Naive thymus-derived CD4-positive, alpha-beta T cell (primary cell): Measurements from ENCODE around the gene S1PR1. TPM values are rescaled to one million over a fixed set of nuclear protein-coding genes. Genes with fewer than 3 reads are reported as not detected.

Experiments
- ATAC-seq: fragments of 150-1000 bp; cut with Tn5 transposase; 2 replicates; pipeline ENCODE4 v1.10.0; 2021; ENCODE audit warnings: mild to moderate bottlenecking, moderate library complexity
- CTCF ChIA-PET: fragments of 350-600 bp; sonication (Branson Sonifier 250); formaldehyde crosslinking; loops from one replicate; lab custom pipeline; 2021; ENCODE audit warnings: antibody characterized with exemption; lab: Charles Lee
- POLR2A ChIA-PET: fragments of 350-600 bp; sonication (Branson Sonifier 250); formaldehyde crosslinking; loops from one replicate; lab custom pipeline; 2021; ENCODE audit warnings: antibody characterized with exemption, inconsistent platforms; lab: Charles Lee
- DNase-seq, 9 donors: peaks; one replicate each; pipeline versions ENCODE4 v3.0.0 to v3.0.0-alpha.2; 2020 to 2022; ENCODE audit warnings: mixed read lengths in 1 of 9
- H3K27ac ChIP-seq: one replicate; pipeline ENCODE4 v1.7.0; 2013; ENCODE audit warnings: mild to moderate bottlenecking, low read depth, low read length, moderate library complexity
- H3K27me3 ChIP-seq, 2 donors: one replicate each; pipeline ENCODE4 v1.7.0; 2013; ENCODE audit warnings: low read length in 2 of 2, mild to moderate bottlenecking in 2 of 2, moderate library complexity in 2 of 2; ENCODE audit not compliant: control insufficient read depth in 2 of 2, insufficient read depth in 2 of 2
- H3K36me3 ChIP-seq, 3 experiments: 1 replicate in 2 of 3; 2 replicates in 1 of 3; pipeline ENCODE4 v1.7.0; 2013; ENCODE audit warnings: low read length in 3 of 3, mild to moderate bottlenecking in 3 of 3, moderate library complexity in 1 of 3; ENCODE audit not compliant: insufficient read depth in 3 of 3, control insufficient read depth in 2 of 3
- H3K4me1 ChIP-seq, 2 donors: one replicate each; pipeline ENCODE4 v1.7.0; 2013; ENCODE audit warnings: low read length in 2 of 2, mild to moderate bottlenecking in 2 of 2, moderate library complexity in 1 of 2; ENCODE audit not compliant: control insufficient read depth in 2 of 2, insufficient read depth in 2 of 2
- H3K4me3 ChIP-seq: 2 replicates; pipeline ENCODE4 v1.7.0; 2013; ENCODE audit warnings: mild to moderate bottlenecking, low read length
- H3K9me3 ChIP-seq, 3 experiments: 1 replicate in 2 of 3; 2 replicates in 1 of 3; pipeline ENCODE4 v1.7.0; 2013; ENCODE audit warnings: low read length in 3 of 3; ENCODE audit not compliant: control insufficient read depth in 2 of 3
- H3K27ac Mint-ChIP-seq, 9 donors: one replicate each; pipeline ENCODE4 v1.8.0; 2020 to 2022; ENCODE audit warnings: mixed read lengths in 9 of 9, mild to moderate bottlenecking in 8 of 9, moderate library complexity in 5 of 9, inconsistent platforms in 2 of 9
- H3K27me3 Mint-ChIP-seq, 5 donors: one replicate each; pipeline ENCODE4 v1.8.0; 2021 to 2022; ENCODE audit warnings: mixed read lengths in 5 of 5, mild to moderate bottlenecking in 1 of 5
- H3K36me3 Mint-ChIP-seq, 5 donors: one replicate each; pipeline ENCODE4 v1.8.0; 2020 to 2022; ENCODE audit warnings: mixed read lengths in 5 of 5, mild to moderate bottlenecking in 3 of 5, inconsistent platforms in 1 of 5
- H3K4me1 Mint-ChIP-seq, 7 donors: one replicate each; pipeline ENCODE4 v1.8.0; 2020 to 2022; ENCODE audit warnings: mixed read lengths in 7 of 7, mild to moderate bottlenecking in 3 of 7, inconsistent platforms in 1 of 7
- H3K4me3 Mint-ChIP-seq, 10 donors: one replicate each; pipeline ENCODE4 v1.8.0; 2020 to 2022; ENCODE audit warnings: mild to moderate bottlenecking in 10 of 10, mixed read lengths in 10 of 10, moderate library complexity in 6 of 10, inconsistent platforms in 2 of 10
- H3K9me3 Mint-ChIP-seq, 11 donors: one replicate each; pipeline ENCODE4 v1.8.0; 2020 to 2022; ENCODE audit warnings: mixed read lengths in 11 of 11, mild to moderate bottlenecking in 4 of 11, inconsistent platforms in 1 of 11, moderate library complexity in 1 of 11
- intact Hi-C, 2 donors: fragments of 100-400 bp; cut with micrococcal nuclease; formaldehyde crosslinking; loops; one replicate each; pipeline ENCODE4 v1.15.1; 2023
- polyA plus RNA-seq, 2 donors: library from polyadenylated mRNA; unstranded; fragments of 300-500 nt; fragmentation: Illumina TruSeq; gene quantifications; one replicate each; pipeline ENCODE4 v1.2.3, GENCODE V29; 2021
- total RNA-seq, 6 experiments: library from RNA in 5 of 6; stranded (reverse) in 5 of 6; gene quantifications; 1 replicate in 5 of 6; 2 replicates in 1 of 6; pipeline ENCODE4 v1.2.3 and lab custom pipeline; 2021 to 2026

S1PR1 gene
- total and polyA plus RNA-seq, 7 experiments from 2014 or later = 116 to 305 (median 247) TPM

DNA sequence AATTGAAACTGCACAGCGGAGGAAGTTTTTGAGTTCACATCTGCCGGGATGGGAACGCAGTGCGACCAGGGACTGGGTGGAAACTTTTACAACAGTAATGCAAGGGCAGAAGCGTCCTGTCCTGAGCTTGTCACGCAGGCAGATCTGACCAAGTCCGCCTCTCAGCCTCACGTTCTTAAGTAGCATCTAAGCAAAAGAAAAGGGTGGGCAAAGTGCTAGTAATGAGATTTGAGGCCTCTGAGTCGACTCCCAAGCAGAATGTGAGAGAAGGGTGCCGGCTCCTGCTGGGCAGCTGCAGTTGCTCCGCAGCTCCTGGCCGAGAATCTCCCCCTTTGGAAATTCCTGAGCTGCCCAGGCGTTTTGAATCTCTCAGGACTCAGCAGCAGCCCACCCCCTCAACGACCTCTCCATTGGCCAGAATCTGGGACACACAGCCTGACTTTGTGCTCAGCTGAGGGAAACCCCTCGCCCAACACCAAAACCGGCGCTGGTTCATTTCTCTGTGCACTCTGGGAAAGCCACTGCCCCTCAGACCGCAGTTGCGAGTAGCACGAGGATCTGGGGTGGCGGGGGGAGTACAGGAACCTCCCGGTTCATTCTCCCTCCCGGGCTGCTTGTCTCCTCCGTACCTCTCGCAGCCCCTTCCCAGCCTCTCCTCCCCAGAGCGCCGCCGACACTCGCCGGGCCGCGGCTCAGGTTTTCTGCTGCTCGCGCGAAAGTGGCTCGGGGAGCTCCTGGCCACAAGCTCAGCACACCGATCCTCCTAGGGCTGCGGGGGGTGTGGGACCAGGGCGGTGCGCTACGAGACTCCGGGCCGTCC, 913 bp upstream of the S1PR1 start:
- H3K36me3 ChIP-seq = peaks cover 16 to 36% (median 20%) of the 10 kb centered on the region in 3 experiments
- ChIA-PET POLR2A (interaction anchor here (0.8 to 23.6 kb wide), 44 partner anchors 9 to 790 kb away, joined by 3 to 633 read pairs (median 6); no protein-coding TSS in a partner anchor), CTCF (interaction anchor here (0.6 to 3.1 kb wide), 17 partner anchors 9 to 780 kb away, joined by 3 to 24 read pairs (median 4); no protein-coding TSS in a partner anchor)
- Mint-ChIP-seq H3K27ac (peak overlapping the region; percentile 93 to 100 (median 99)), H3K27me3 (peaks cover 0 to 4% (median 0%) of the 10 kb centered on the region in 5 donors), H3K4me1 (peaks cover 39 to 54% (median 51%) of the 10 kb centered on the region in 7 donors), H3K9me3 (peaks cover 0 to 18% (median 2%) of the 10 kb centered on the region in 11 donors), H3K4me3 (peak overlapping the region; percentile 90 to 100 (median 98)), H3K36me3 (peaks cover 23 to 69% (median 26%) of the 10 kb centered on the region in 5 donors)
- peaks cover 18 to 33% of the 10 kb centered on the region in 2 donors for H3K4me1 ChIP-seq
- intact Hi-C loops = loop anchor here (1.0 to 5.0 kb wide), 12 partner anchors 31 to 1199 kb away; partner anchors contain the start of genes CDC14A (in 1 of the 2) and DPH5 (in 1 of the 2)
- H3K4me3 ChIP-seq = peak overlapping the region; percentile 95
- no peaks in the 10 kb centered on the region for H3K9me3 ChIP-seq
- H3K27me3 ChIP-seq = no peaks in the 10 kb centered on the region
- H3K27ac ChIP-seq = peak overlapping the region; percentile 94
- peak in 5 of 9 donors; percentile 41 to 75 (median 66) for DNase-seq
- ATAC-seq = peak; percentile 34

DNA sequence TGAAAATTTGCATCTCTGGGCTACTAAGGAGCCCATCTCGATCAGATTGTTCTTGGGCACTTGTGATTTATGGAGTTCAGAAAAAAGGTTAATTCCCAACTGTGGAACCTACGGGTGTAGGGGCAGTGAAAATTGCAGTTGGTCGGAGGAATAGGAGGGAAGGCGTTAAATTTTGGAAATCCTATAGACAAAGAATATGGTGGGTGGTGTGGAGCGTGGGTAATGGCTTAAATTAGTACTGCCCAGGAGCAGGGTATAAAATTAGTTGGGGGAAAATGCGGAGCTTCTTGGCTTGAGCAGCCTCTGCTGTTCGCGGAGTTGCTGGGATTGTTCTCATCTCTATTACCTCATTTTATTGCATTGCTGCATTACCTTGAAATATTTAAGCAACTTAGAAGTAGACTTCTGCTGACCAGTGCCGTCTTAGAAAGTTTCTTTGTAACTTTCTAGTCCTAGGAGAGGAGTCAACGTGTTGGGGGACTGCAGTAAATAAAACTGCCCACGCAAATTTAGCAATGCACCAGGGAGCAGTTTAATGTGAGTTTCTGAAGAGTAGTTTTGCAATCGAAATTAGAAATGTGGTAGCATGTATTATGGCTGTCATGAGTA, 514 bp downstream of the S1PR1 start:
- ChIA-PET POLR2A (interaction anchor here (0.8 to 23.6 kb wide), 26 partner anchors 9 to 323 kb away, joined by 3 to 633 read pairs (median 17); no protein-coding TSS in a partner anchor), CTCF (interaction anchor here (0.6 to 4.6 kb wide), 11 partner anchors 29 to 314 kb away, joined by 3 to 110 read pairs (median 11); no protein-coding TSS in a partner anchor)
- Histone ChIP-seq H3K27ac (peak overlapping the region; percentile 94), H3K9me3 (no peaks in the 10 kb centered on the region), H3K4me3 (peak overlapping the region; percentile 95), H3K4me1 (peaks cover 32 to 39% of the 10 kb centered on the region in 2 donors), H3K36me3 (peaks cover 19 to 43% (median 20%) of the 10 kb centered on the region in 3 experiments), H3K27me3 (no peaks in the 10 kb centered on the region)
- H3K27ac Mint-ChIP-seq = peak overlapping the region; percentile 93 to 100 (median 99)
- no peak for ATAC-seq
- H3K4me1 Mint-ChIP-seq = peaks cover 44 to 65% (median 58%) of the 10 kb centered on the region in 7 donors
- peaks cover 30 to 62% (median 32%) of the 10 kb centered on the region in 5 donors for H3K36me3 Mint-ChIP-seq
- H3K9me3 Mint-ChIP-seq = peaks cover 0 to 11% (median 0%) of the 10 kb centered on the region in 11 donors
- intact Hi-C loops = loop anchor here (5.0 kb wide), 5 partner anchors 170 to 1200 kb away; partner anchors contain the start of gene CDC14A (in 1 of the 2)
- peak overlapping the region; percentile 90 to 100 (median 98) for H3K4me3 Mint-ChIP-seq
- DNase-seq = peak in 6 of 9 donors; percentile 37 to 58 (median 50)
- peaks cover 0 to 4% (median 0%) of the 10 kb centered on the region in 5 donors for H3K27me3 Mint-ChIP-seq

DNA sequence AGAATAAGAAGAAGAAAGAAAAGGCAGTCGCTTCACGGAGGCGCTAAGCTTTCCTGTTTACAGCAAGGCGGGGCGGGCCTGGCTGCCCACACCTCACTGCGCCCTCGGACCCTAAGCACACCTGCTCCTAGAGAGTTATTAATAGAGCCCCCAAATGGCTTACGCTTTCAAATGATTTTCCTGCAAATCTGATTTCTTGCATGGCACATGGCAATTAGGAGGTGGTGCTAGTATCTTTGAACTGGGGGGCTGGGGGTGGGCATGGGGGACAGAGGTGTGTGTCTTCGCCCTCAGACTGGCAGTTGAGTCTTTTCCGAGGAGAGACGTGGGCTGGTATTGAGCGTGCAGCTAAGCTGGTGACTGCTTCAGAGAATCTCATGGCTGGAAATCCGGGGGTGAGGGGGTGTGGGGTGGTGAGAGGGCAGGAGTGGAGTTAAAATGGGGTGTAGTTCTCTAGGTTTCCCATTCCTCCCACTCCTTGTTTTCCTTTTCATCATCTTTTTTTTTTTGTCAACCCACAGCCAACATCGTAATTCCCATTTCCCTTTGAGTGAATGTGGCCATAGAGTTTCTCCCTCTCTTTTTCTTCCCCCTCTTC, 1.3 kb downstream of the S1PR1 start:
- no peaks in the 10 kb centered on the region for H3K27me3 ChIP-seq
- ATAC-seq = peak; percentile 4
- POLR2A ChIA-PET = interaction anchor here (0.6 to 23.6 kb wide), 33 partner anchors 8 to 342 kb away, joined by 3 to 633 read pairs (median 8); partner anchors contain the start of genes EXTL2 and SLC30A7
- intact Hi-C loops = loop anchor here (1.0 to 5.0 kb wide), 19 partner anchors 8 to 1201 kb away; partner anchors contain the start of gene CDC14A (in 1 of the 2)
- H3K9me3 Mint-ChIP-seq = peaks cover 0 to 11% (median 0%) of the 10 kb centered on the region in 11 donors
- H3K27ac Mint-ChIP-seq = peak overlapping the region; percentile 93 to 100 (median 99)
- peak overlapping the region; percentile 88 for H3K4me3 ChIP-seq
- peaks cover 20 to 48% (median 22%) of the 10 kb centered on the region in 3 experiments for H3K36me3 ChIP-seq
- peaks cover 37 to 39% of the 10 kb centered on the region in 2 donors for H3K4me1 ChIP-seq
- CTCF ChIA-PET = interaction anchor here (0.6 to 4.6 kb wide), 31 partner anchors 10 to 322 kb away, joined by 3 to 110 read pairs (median 7); no protein-coding TSS in a partner anchor
- H3K4me1 Mint-ChIP-seq = peaks cover 44 to 67% (median 57%) of the 10 kb centered on the region in 7 donors
- peak overlapping the region; percentile 90 to 100 (median 98) for H3K4me3 Mint-ChIP-seq
- H3K27ac ChIP-seq = peak overlapping the region; percentile 94
- no peaks in the 10 kb centered on the region for H3K9me3 ChIP-seq
- H3K36me3 Mint-ChIP-seq = peaks cover 32 to 61% (median 37%) of the 10 kb centered on the region in 5 donors
- peaks cover 0 to 4% (median 0%) of the 10 kb centered on the region in 5 donors for H3K27me3 Mint-ChIP-seq
- peak in 8 of 9 donors; percentile 56 to 68 (median 62) for DNase-seq

DNA sequence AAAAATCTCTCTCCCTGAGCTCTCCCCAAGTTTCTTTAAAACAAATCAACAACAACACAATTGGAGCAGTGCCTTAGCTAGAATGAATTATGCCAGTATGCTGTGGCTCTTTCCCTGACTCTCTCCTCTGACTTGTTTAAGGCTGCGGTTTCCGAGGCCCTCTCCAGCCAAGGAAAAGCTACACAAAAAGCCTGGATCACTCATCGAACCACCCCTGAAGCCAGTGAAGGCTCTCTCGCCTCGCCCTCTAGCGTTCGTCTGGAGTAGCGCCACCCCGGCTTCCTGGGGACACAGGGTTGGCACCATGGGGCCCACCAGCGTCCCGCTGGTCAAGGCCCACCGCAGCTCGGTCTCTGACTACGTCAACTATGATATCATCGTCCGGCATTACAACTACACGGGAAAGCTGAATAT, 1.9 kb downstream of the S1PR1 start:
- intact Hi-C loops = loop anchor here (1.0 to 5.0 kb wide), 20 partner anchors 8 to 1201 kb away; partner anchors contain the start of genes CDC14A (in 1 of the 2) and SLC30A7 (in 1 of the 2)
- Mint-ChIP-seq H3K36me3 (peaks cover 35 to 62% (median 39%) of the 10 kb centered on the region in 5 donors), H3K27ac (peak overlapping the region; percentile 93 to 100 (median 99)), H3K27me3 (peaks cover 0 to 4% (median 0%) of the 10 kb centered on the region in 5 donors), H3K9me3 (peaks cover 0 to 11% (median 0%) of the 10 kb centered on the region in 11 donors), H3K4me1 (peaks cover 43 to 68% (median 56%) of the 10 kb centered on the region in 7 donors), H3K4me3 (peak overlapping the region; percentile 90 to 100 (median 98))
- peaks cover 20 to 48% (median 22%) of the 10 kb centered on the region in 3 experiments for H3K36me3 ChIP-seq
- peak overlapping the region; percentile 88 for H3K4me3 ChIP-seq
- DNase-seq = peak; percentile 74 to 88 (median 83)
- peak overlapping the region; percentile 94 for H3K27ac ChIP-seq
- ATAC-seq = peak; percentile 67
- no peaks in the 10 kb centered on the region for H3K27me3 ChIP-seq
- H3K4me1 ChIP-seq = peaks cover 37 to 42% of the 10 kb centered on the region in 2 donors
- H3K9me3 ChIP-seq = no peaks in the 10 kb centered on the region
- CTCF ChIA-PET = interaction anchor here (0.6 to 4.6 kb wide), 30 partner anchors 10 to 330 kb away, joined by 3 to 110 read pairs (median 7); no protein-coding TSS in a partner anchor
- POLR2A ChIA-PET = interaction anchor here (0.6 to 23.6 kb wide), 34 partner anchors 8 to 343 kb away, joined by 3 to 633 read pairs (median 8); partner anchors contain the start of genes EXTL2 and SLC30A7
